C4-2B (cell line): ENCODE results near the gene NMNAT3.

ENCODE experiments used
- H3K27ac ChIP-seq: fragments of 450-650 bp; 2 replicates; pipeline ENCODE4 v1.5.1; 2017
- ZFX ChIP-seq: fragments of 450-650 bp; IDR thresholded peaks from 2 replicates; pipeline ENCODE4 v1.6.1; 2017
- TF ChIP-seq, protein P1 (sequence below): fragments of 450-650 bp; conservative IDR thresholded peaks from 2 replicates; pipeline ENCODE4 v1.5.1; 2017; ENCODE audit warnings: mild to moderate bottlenecking

NMNAT3 gene

DNA sequence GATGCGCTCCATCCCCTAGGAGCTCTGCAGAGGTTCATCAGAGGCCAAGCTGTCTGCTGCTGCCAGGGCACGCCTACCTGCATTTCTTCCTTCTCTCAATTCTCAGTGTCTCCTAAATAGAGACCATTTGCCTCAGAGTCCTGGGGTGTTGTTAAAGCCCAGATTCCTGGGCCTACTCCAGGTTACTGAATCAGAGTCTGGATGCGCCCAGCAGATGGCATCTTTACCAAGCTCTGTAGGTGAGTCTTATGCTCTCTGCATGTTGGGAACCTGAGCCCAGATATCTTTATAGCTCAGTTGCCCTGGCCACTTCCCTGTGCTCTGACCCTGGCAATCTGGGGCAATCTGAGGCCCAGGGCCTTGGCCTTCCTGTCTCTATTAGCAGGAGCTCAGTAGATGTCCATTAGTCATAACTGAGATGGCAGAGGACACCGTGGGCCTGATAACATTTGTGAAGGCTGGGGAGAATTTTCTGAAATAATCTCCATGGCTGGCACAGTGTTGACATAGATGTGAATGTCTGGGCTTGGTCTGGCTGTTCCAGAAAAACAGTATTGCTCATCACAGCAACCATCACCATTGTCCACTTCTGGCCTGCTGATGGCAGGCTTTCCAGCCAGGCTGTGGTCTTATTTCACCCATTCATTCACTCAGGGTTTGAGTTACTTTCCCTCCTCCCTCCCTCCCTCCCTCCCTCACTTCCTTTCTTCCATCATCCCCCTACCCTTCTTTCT, 125.0 kb downstream of the NMNAT3 start:
- TF ChIP-seq, protein P1, sequence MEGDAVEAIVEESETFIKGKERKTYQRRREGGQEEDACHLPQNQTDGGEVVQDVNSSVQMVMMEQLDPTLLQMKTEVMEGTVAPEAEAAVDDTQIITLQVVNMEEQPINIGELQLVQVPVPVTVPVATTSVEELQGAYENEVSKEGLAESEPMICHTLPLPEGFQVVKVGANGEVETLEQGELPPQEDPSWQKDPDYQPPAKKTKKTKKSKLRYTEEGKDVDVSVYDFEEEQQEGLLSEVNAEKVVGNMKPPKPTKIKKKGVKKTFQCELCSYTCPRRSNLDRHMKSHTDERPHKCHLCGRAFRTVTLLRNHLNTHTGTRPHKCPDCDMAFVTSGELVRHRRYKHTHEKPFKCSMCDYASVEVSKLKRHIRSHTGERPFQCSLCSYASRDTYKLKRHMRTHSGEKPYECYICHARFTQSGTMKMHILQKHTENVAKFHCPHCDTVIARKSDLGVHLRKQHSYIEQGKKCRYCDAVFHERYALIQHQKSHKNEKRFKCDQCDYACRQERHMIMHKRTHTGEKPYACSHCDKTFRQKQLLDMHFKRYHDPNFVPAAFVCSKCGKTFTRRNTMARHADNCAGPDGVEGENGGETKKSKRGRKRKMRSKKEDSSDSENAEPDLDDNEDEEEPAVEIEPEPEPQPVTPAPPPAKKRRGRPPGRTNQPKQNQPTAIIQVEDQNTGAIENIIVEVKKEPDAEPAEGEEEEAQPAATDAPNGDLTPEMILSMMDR, result 0 out of 2 replicates have a peak, but pooled peaks have one; percentile 1
- no peak for TF ChIP-seq ZFX
- H3K27ac ChIP-seq, result no peak overlapping the region

DNA sequence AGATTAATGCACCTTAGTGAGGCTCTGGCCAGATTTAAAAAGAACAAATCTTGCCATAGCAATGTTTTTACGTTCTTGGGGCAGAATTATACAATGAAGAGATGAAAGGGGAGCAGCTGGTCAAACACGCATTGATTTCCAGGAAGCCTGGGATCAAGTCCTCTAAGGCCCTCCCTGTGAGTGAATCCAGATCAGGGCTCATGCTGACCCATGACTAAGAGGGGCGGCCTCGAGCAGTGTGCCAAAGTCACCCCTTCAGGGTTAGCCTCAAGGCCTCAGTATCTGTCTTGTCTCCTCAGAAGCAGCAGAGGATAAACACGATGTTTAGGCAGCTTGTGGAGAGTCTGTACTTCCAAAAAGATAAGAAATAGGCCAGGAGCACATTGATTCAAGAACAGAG, 129.0 kb downstream of the NMNAT3 start:
- TF ChIP-seq, protein P1, result no peak
- TF ChIP-seq ZFX, result no peak
- no peak overlapping the region for H3K27ac ChIP-seq

DNA sequence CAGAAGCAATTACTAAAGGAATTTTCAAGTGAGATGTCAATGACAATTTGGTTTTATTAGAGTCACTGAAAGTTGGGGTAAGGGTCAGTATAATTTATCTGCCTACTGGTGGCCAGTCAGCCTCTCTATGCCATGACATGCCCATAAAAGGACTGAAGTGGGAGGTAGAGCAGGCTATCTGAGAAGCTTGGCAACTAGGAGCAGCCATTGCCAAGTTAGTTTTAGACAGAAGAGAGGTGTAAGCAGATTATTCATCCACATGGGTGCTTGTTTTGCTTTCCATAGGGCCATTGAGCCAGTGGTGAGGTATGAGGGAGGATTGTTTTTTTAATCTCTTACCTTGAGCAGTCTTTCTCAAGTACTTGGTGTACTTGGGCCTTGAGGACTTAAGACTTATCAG, 130.1 kb downstream of the NMNAT3 start:
- TF ChIP-seq, protein P1, result no peak
- no peak for TF ChIP-seq ZFX
- no peak overlapping the region for H3K27ac ChIP-seq

DNA sequence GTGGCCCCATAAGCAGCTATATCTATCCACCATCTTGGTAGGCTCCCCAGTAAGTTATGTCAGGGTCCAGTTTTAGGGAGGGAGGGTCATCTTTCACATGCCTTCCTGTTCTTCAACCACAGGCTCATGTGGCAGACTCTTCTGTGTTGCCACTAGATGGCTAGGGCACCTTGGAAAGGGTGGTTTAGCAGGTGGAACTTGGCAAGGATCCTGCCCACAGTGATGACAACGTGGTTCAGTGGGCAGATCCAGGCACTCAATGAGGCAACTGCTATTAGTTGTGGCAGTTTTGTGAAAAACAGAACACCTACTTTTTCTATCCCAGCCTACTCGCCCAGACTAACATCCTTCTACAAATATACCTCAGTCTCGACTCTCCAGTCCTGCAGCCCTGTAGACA, 131.0 kb downstream of the NMNAT3 start:
- no peak for TF ChIP-seq ZFX
- no peak overlapping the region for H3K27ac ChIP-seq

DNA sequence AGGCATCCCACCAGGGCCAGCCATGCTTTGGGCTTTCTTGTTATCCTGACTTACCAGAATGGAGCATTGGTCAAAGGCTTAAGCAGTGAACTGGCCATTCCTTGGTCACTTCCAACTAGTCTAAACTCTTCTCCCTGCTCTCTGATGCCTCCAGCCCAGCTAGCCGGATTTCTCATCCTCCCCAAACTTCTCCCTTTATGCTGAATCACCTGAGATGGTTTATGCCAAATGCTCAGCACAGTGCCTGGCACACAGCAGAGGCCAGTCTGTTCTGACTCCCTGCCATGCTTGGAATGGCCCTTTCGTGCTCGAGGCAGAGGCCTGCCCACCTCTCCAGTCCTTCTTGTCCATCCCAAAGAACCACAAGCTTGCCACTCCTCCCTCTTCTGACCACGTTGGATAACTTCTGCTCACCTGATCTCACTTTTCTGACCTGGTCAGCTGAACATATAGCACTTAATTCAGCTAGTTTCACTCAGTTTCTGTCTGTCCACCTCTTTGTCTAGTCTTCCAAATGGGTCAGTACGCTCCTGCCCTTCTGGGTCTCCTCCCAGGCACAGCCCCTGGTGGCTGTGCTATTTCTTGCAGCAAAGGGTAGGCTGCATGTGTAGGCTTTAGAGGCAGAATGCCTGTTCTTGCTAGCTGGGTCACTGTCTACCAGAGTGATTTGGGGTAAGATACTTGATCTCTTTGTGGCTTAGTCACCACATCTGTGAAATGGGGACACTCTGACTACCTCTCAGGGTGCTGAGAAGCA, 136.1 kb downstream of the NMNAT3 start:
- no peak overlapping the region for H3K27ac ChIP-seq
- TF ChIP-seq, protein P1, result no peak
- TF ChIP-seq ZFX, result no peak

DNA sequence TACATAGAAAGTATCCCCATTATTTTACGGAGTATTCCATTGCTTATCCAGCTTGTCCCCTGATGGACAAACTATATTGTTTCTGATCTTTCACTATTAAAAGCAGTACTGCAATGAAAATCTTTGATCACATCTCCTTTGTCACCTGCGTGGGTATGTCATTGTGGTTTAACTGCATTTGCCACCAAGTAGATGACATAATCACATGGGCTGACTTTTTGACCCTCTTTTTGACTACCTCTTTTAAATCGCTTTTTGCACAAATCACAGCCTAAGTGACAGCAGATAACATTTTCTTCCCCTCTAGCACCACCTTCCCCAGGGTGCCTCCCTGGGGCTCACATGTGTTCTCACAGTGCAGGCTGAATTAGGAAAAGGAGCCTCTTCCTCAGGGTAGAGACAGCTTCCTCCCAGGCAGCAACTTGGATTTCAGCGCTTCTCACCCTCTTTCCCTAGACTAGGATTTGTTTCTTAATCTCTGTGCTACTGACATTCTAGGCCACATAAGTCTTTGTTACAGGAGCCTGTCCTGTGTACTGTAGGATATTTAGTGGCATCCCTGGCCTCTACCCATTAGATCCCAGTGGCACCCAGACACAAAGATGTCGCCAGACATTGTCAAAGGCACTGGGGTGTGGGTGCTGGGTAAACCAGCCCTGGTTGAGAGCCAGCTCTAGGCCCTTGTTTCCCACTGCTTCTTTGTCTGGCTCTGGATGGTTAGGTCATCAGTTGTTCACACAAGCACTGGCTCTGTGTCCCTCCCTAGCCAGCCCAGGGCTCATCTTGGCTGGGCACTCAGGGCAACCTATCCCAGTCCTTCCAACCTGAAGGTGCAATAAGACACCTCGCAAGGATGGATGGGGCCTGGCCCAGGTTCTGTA, 136.9 kb downstream of the NMNAT3 start:
- TF ChIP-seq, protein P1, result no peak
- TF ChIP-seq ZFX, result no peak
- H3K27ac ChIP-seq, result no peak overlapping the region

DNA sequence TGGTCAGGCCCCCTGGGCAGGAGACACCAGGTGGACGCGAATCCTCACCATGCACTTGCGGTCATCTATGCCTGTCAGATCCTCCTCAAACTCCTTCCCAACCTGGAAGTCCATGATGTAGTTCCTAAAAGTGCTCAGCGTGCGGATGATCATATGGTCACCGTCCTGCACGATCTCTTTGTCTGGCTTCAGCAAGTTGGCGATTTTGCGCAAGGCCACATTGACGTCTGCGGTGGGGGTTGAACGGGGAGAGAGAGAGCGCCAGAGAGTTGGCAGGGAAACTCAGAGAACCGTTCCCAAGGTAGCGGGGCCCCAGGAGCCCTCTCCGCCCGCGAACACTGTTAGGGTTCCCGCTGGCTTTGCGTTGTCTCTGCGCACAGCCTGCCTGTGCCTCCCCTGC, 139.0 kb downstream of the NMNAT3 start:
- no peak overlapping the region for H3K27ac ChIP-seq
- TF ChIP-seq, protein P1, result no peak
- no peak for TF ChIP-seq ZFX
